ENCODE data around the gene FGD5.

- no peak for TF ChIP-seq CTCF (IDR thresholded peaks at IDR 0.05)
- no peak for TF ChIP-seq POLR2A (IDR thresholded peaks at IDR 0.05)
- TF ChIP-seq POLR2AphosphoS5 (IDR thresholded peaks at IDR 0.05) = no peak
These were observed 90.5 kb downstream of the FGD5 start for GRCh38 chr3:14909250-14909649.
